ENCODE data around the gene DNA2.
"Not testable (repeated sequence)": the region's sequence is repeated elsewhere in the genome, so short reads cannot be mapped to it uniquely, and the experiment has no call there.

DNA2 gene

GRCh38 chr10:68449698-68450097 lies 22.1 kb downstream of the DNA2 start:
- DNase-seq (ENCODE audit: low read depth), result not testable (repeated sequence)

- no peak for DNase-seq (ENCODE audit: low read depth)
These were observed 25.6 kb downstream of the DNA2 start for GRCh38 chr10:68446179-68446578.

- no peak for DNase-seq (ENCODE audit: low read depth)
These were observed 28.8 kb downstream of the DNA2 start for GRCh38 chr10:68442971-68443370.

- DNase-seq (ENCODE audit: low read depth), result no peak
These were observed 30.9 kb downstream of the DNA2 start for GRCh38 chr10:68440898-68441297.

- DNase-seq (ENCODE audit: low read depth), result no peak
These were observed 36.0 kb downstream of the DNA2 start for GRCh38 chr10:68435803-68436202.

GRCh38 chr10:68434657-68435056 lies 37.1 kb downstream of the DNA2 start:
- DNase-seq (ENCODE audit: low read depth), result no peak

GRCh38 chr10:68428396-68429104 lies 43.2 kb downstream of the DNA2 start:
- DNase-seq (ENCODE audit: low read depth), result no peak

GRCh38 chr10:68424454-68425014 lies 47.2 kb downstream of the DNA2 start:
- no peak for DNase-seq (ENCODE audit: low read depth)

- DNase-seq (ENCODE audit: low read depth), result no peak
These were observed 48.3 kb downstream of the DNA2 start for GRCh38 chr10:68423522-68423921.

GRCh38 chr10:68419376-68419775 lies 52.4 kb downstream of the DNA2 start:
- DNase-seq (ENCODE audit: low read depth), result no peak

GRCh38 chr10:68408898-68409518 lies 62.8 kb downstream of the DNA2 start:
- DNase-seq (ENCODE audit: low read depth), result no peak

- DNase-seq (ENCODE audit: low read depth), result peak; percentile 52
These were observed 64.8 kb downstream of the DNA2 start, which contains the start of gene RUFY2 for GRCh38 chr10:68406815-68407548. Gene RUFY2, minus strand, starts transcription at chr10:68407277. Its CDS starts 88 bp downstream, at chr10:68407189.

GRCh38 chr10:68406111-68406814 lies 65.5 kb downstream of the DNA2 start:
- no peak for DNase-seq (ENCODE audit: low read depth)

GRCh38 chr10:68403701-68404100 lies 68.1 kb downstream of the DNA2 start:
- DNase-seq (ENCODE audit: low read depth), result no peak

GRCh38 chr10:68402276-68402675 lies 69.5 kb downstream of the DNA2 start:
- no peak for DNase-seq (ENCODE audit: low read depth)

- no peak for DNase-seq (ENCODE audit: low read depth)
These were observed 74.8 kb downstream of the DNA2 start for GRCh38 chr10:68397005-68397404.

GRCh38 chr10:68385740-68386139 lies 86.0 kb downstream of the DNA2 start:
- no peak for DNase-seq (ENCODE audit: low read depth)

- no peak for DNase-seq (ENCODE audit: low read depth)
These were observed 100.2 kb downstream of the DNA2 start for GRCh38 chr10:68371604-68372003.

- DNase-seq (ENCODE audit: low read depth), result no peak
These were observed 104.7 kb downstream of the DNA2 start for GRCh38 chr10:68367121-68367520.

GRCh38 chr10:68366600-68366999 lies 105.2 kb downstream of the DNA2 start:
- no peak for DNase-seq (ENCODE audit: low read depth)

- DNase-seq (ENCODE audit: low read depth), result no peak
These were observed 106.2 kb downstream of the DNA2 start for GRCh38 chr10:68365611-68366010.
